ENCODE data around the gene BMERB1.
"Not testable (repeated sequence)": the region's sequence is repeated elsewhere in the genome, so short reads cannot be mapped to it uniquely, and the experiment has no call there.

The BMERB1 gene

GRCh38 chr16:15426796-15427195 lies 7.6 kb upstream of the BMERB1 start:
- DNase-seq: no peak

- peak; percentile 86 for DNase-seq
These were observed 6.6 kb upstream of the BMERB1 start for GRCh38 chr16:15427648-15428239.

GRCh38 chr16:15430884-15431283 lies 3.5 kb upstream of the BMERB1 start:
- DNase-seq: not testable (repeated sequence)

- DNase-seq: no peak
These were observed 336 bp upstream of the BMERB1 start for GRCh38 chr16:15434079-15434424.

- DNase-seq: no peak
These were observed 952 bp downstream of the BMERB1 start for GRCh38 chr16:15435216-15435864.

GRCh38 chr16:15439102-15439501 lies 4.7 kb downstream of the BMERB1 start:
- DNase-seq: no peak

GRCh38 chr16:15439521-15439920 lies 5.1 kb downstream of the BMERB1 start:
- no peak for DNase-seq

- no peak for DNase-seq
These were observed 6.5 kb downstream of the BMERB1 start for GRCh38 chr16:15440852-15441251.

- not testable (repeated sequence) for DNase-seq
These were observed 7.8 kb downstream of the BMERB1 start for GRCh38 chr16:15442140-15442539.

GRCh38 chr16:15443753-15444152 lies 9.4 kb downstream of the BMERB1 start:
- DNase-seq: no peak

- no peak for DNase-seq
These were observed 9.9 kb downstream of the BMERB1 start for GRCh38 chr16:15444264-15444663.

GRCh38 chr16:15445450-15445849 lies 11.1 kb downstream of the BMERB1 start:
- DNase-seq: no peak

- no peak for DNase-seq
These were observed 12.5 kb downstream of the BMERB1 start for GRCh38 chr16:15446901-15447300.

- no peak for DNase-seq
These were observed 16.2 kb downstream of the BMERB1 start for GRCh38 chr16:15450624-15451023.

GRCh38 chr16:15451098-15451731 lies 16.8 kb downstream of the BMERB1 start:
- no peak for DNase-seq

GRCh38 chr16:15452246-15452855 lies 18.0 kb downstream of the BMERB1 start:
- DNase-seq: no peak

- DNase-seq: not testable (repeated sequence)
These were observed 18.9 kb downstream of the BMERB1 start for GRCh38 chr16:15453296-15453695.

GRCh38 chr16:15454933-15455332 lies 20.5 kb downstream of the BMERB1 start:
- DNase-seq: not testable (repeated sequence)

- no peak for DNase-seq
These were observed 23.0 kb downstream of the BMERB1 start for GRCh38 chr16:15457400-15457799.

- no peak for DNase-seq
These were observed 23.6 kb downstream of the BMERB1 start for GRCh38 chr16:15457958-15458357.

GRCh38 chr16:15459791-15460190 lies 25.4 kb downstream of the BMERB1 start:
- no peak for DNase-seq

GRCh38 chr16:15460601-15461000 lies 26.2 kb downstream of the BMERB1 start:
- no peak for DNase-seq

GRCh38 chr16:15461376-15461775 lies 27.0 kb downstream of the BMERB1 start:
- DNase-seq: no peak

Measured in NCI-H446 treated with DMSO at 0.1 percent for 48 hours (cell line).